Adrenal gland (tissue), 12 donors: Measurements from ENCODE around the gene ATF7. TPM values are rescaled to one million over a fixed set of nuclear protein-coding genes. Genes with fewer than 3 reads are reported as not detected.
A peak's percentile ranks its signal among the peaks of the same experiment; 100 is the strongest.

Source experiments
- DNase-seq, 7 donors: peaks; one replicate each; pipeline ENCODE4 v3.0.0-alpha.2; 2019 to 2020
- H3K27ac ChIP-seq, 5 donors: fragments of 200-600 bp; sonication (generic) in 4 of 5; 1 replicate in 3 of 5; 2 replicates in 2 of 5; pipeline versions ENCODE4 v1.5.1 to v1.8.0; 2016 to 2020; ENCODE audit warnings: mild to moderate bottlenecking in 1 of 5
- H3K27me3 ChIP-seq: fragments of 200-600 bp; 2 replicates; pipeline ENCODE4 v1.8.0; 2021
- H3K36me3 ChIP-seq, 2 donors: fragments of 200-600 bp; replicated peaks in 1 of 2; 1 replicate in 1 of 2; 2 replicates in 1 of 2; pipeline versions ENCODE4 v1.5.1 to v1.8.0; 2018 to 2022
- H3K4me1 ChIP-seq, 2 donors: fragments of 200-600 bp; replicated peaks in 1 of 2; 1 replicate in 1 of 2; 2 replicates in 1 of 2; pipeline versions ENCODE4 v1.5.1 to v1.8.0; 2018 to 2021
- H3K4me3 ChIP-seq, 4 donors: fragments of 200-600 bp; sonication (generic) in 3 of 4; one replicate each; pipeline ENCODE4 v1.5.1; 2016 to 2018
- H3K9me3 ChIP-seq, 3 donors: fragments of 200-600 bp; sonication (generic) in 1 of 3; replicated peaks in 1 of 3; 1 replicate in 2 of 3; 2 replicates in 1 of 3; pipeline versions ENCODE4 v1.5.1 to v1.8.0; 2016 to 2021
- CTCF ChIP-seq, 6 experiments: fragments of 450-650 bp in 4 of 6; fragments of 200-600 bp in 2 of 6; sonication (generic) in 1 of 6; IDR thresholded peaks; 1 replicate in 5 of 6; 2 replicates in 1 of 6; pipeline versions ENCODE4 v1.5.1 to v1.8.0; 2016 to 2021; ENCODE audit warnings: antibody characterized with exemption in 6 of 6, mild to moderate bottlenecking in 2 of 6, moderate library complexity in 1 of 6
- POLR2A ChIP-seq, 2 donors: fragments of 450-650 bp; IDR thresholded peaks; one replicate each; pipeline ENCODE4 v1.6.1; 2017; ENCODE audit warnings: antibody characterized with exemption in 2 of 2, mild to moderate bottlenecking in 2 of 2, moderate library complexity in 1 of 2
- WGBS, 4 donors: extraction: QIAGEN DNeasy Blood & Tissue Kit in 2 of 4; methylation state at CpG; one replicate each; pipeline versions ENCODE4 v1.1.5 to v1.1.7; 2013 to 2017; 5-methylcytosine and 5-hydroxymethylcytosine counted together
- intact Hi-C, 2 donors: fragments of 100-400 bp; cut with DNase I; formaldehyde crosslinking; loops; one replicate each; pipeline versions ENCODE4 v1.14.1 to v1.15.0; 2022 to 2023
- polyA plus RNA-seq, 3 donors: library from polyadenylated mRNA; stranded (reverse); fragments of 200-250 nt in 2 of 3; fragments of 350-450 nt in 1 of 3; fragmentation: Illumina TruSeq in 1 of 3; extraction: RNeasy Lipid Tissue Mini Kit (QIAGEN cat#74804) in 1 of 3; gene quantifications; one replicate each; pipeline ENCODE4 v1.2.3, GENCODE V29; 2013 to 2014
- total RNA-seq, 9 donors: library from RNA; depleted of rRNA in 4 of 9; stranded (reverse); fragments of >200 nt in 4 of 9; fragments of 120-200 nt in 1 of 9; fragmentation: NEBNext Ultra II Directional in 1 of 9; extraction: Animal tissue kit (Norgen Biotek cat#: 25700) in 1 of 9; gene quantifications; one replicate each; pipeline versions ENCODE4 v1.1.0 to v1.2.4, GENCODE V29; 2013 to 2023
- donor health status: healthy with polysubstance abuse.
- donor health status: Bipolar disorder and iron deficiency.
- donor health status: DM: yes; HTN: yes; CAD: no.
- donor health status: DM: no; HTN: no; CAD: no.
- donor health status: DM: no; HTN: no; CAD: no.
- donor health status: DM: yes; HTN: yes; CAD: no.

Gene ATF7
- total and polyA plus RNA-seq, 12 donors = 12.1 to 41.7 (median 27.5) TPM

- H3K36me3 ChIP-seq = no peaks in the 10 kb centered on the region
- TF ChIP-seq CTCF (IDR thresholded peaks at IDR 0.05) (no peak), POLR2A (IDR thresholded peaks at IDR 0.05) (no peak)
- peak overlapping the region in 1 of 5 donors; percentile 36 for H3K27ac ChIP-seq
- H3K4me1 ChIP-seq = no peaks in the 10 kb centered on the region
- no peaks in the 10 kb centered on the region for H3K27me3 ChIP-seq
- DNase-seq = peak in 1 of 7 donors; percentile 25
- H3K9me3 ChIP-seq = no peaks in the 10 kb centered on the region
- no peak overlapping the region for H3K4me3 ChIP-seq
- WGBS, 4 donors = 67 to 92% (median 76%) methylated on average over 3 of the region's 3 CpGs
- intact Hi-C loops = no loop called here
Observed at GRCh38 chr12:53575502-53576249, 50.5 kb downstream of the ATF7 start.

- no peak for TF ChIP-seq POLR2A (IDR thresholded peaks at IDR 0.05)
- no peak for TF ChIP-seq CTCF (IDR thresholded peaks at IDR 0.05)
- Histone ChIP-seq H3K4me1 (peaks cover 0 to 21% of the 10 kb centered on the region in 2 donors), H3K9me3 (no peaks in the 10 kb centered on the region), H3K27me3 (no peaks in the 10 kb centered on the region), H3K36me3 (no peaks in the 10 kb centered on the region), H3K4me3 (no peak overlapping the region), H3K27ac (no peak overlapping the region)
- no peak for DNase-seq
- intact Hi-C loops = no loop called here
- WGBS, 4 donors = 88 to 95% (median 91%) methylated on average over 8 of the region's 8 CpGs
Observed at GRCh38 chr12:53572134-53572758, 53.9 kb downstream of the ATF7 start.

GRCh38 chr12:53571295-53571694 lies 54.9 kb downstream of the ATF7 start:
- 95 to 100% (median 96%) methylated on average over 2 of the region's 2 CpGs for WGBS, 4 donors
- no peak for DNase-seq
- no peaks in the 10 kb centered on the region for H3K36me3 ChIP-seq
- no peak overlapping the region for H3K27ac ChIP-seq
- no peak overlapping the region for H3K4me3 ChIP-seq
- no peak for TF ChIP-seq CTCF (IDR thresholded peaks at IDR 0.05)
- TF ChIP-seq POLR2A (IDR thresholded peaks at IDR 0.05) = no peak
- no peaks in the 10 kb centered on the region for H3K27me3 ChIP-seq
- no peaks in the 10 kb centered on the region for H3K9me3 ChIP-seq
- intact Hi-C loops = no loop called here
- H3K4me1 ChIP-seq = peaks cover 0 to 21% of the 10 kb centered on the region in 2 donors

- 62 to 92% (median 88%) methylated on average over 2 of the region's 2 CpGs for WGBS, 4 donors
- H3K4me1 ChIP-seq = peaks cover 6 to 28% of the 10 kb centered on the region in 2 donors
- no peaks in the 10 kb centered on the region for H3K9me3 ChIP-seq
- H3K36me3 ChIP-seq = no peaks in the 10 kb centered on the region
- TF ChIP-seq POLR2A (IDR thresholded peaks at IDR 0.05) (no peak), CTCF (IDR thresholded peaks at IDR 0.05) (no peak)
- H3K27ac ChIP-seq = no peak overlapping the region
- H3K4me3 ChIP-seq = no peak overlapping the region
- intact Hi-C loops = no loop called here
- H3K27me3 ChIP-seq = no peaks in the 10 kb centered on the region
- no peak for DNase-seq
Observed at GRCh38 chr12:53568809-53569557, 57.2 kb downstream of the ATF7 start.
